ENCODE results near the gene PLPPR5.

PLPPR5 gene

DNA sequence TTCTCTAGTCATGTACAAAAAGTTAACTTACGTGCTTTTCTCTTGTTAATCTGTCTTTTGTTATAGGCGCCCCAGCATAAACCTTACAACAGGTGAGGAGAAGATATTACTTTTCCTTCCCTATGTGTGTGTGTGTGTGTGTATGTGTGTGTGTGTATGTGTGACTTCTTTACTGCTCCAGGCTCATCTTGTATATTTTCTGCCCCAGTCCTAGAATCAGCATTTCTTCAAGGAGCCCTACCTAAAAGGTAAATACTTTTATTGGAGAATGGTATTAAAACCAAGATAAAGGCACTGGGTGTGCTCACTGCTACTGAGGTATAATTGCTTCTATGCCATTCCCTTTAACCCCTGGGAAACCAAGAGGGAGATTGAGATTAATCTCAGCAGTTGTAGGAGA, 129.8 kb downstream of the PLPPR5 start:
- H3K4me3 ChIP-seq (ENCODE audit: low read depth, low read length), result no peak overlapping the region
- DNase-seq (ENCODE audit: low read depth), result no peak
- TF ChIP-seq CTCF (IDR thresholded peaks at IDR 0.05; ENCODE audit: insufficient read depth, low read depth, low read length, missing control alignments), result no peak

- no peak for TF ChIP-seq CTCF (IDR thresholded peaks at IDR 0.05; ENCODE audit: insufficient read depth, low read depth, low read length, missing control alignments)
- H3K4me3 ChIP-seq (ENCODE audit: low read depth, low read length), result no peak overlapping the region
- DNase-seq (ENCODE audit: low read depth), result peak; percentile 70
These were observed 133.4 kb downstream of the PLPPR5 start for GRCh38 chr1:98870959-98871903.

GRCh38 chr1:98865796-98866195, 138.9 kb downstream of the PLPPR5 start:
- DNase-seq (ENCODE audit: low read depth), result no peak
- H3K4me3 ChIP-seq (ENCODE audit: low read depth, low read length), result no peak overlapping the region
- TF ChIP-seq CTCF (IDR thresholded peaks at IDR 0.05; ENCODE audit: insufficient read depth, low read depth, low read length, missing control alignments), result no peak

DNA sequence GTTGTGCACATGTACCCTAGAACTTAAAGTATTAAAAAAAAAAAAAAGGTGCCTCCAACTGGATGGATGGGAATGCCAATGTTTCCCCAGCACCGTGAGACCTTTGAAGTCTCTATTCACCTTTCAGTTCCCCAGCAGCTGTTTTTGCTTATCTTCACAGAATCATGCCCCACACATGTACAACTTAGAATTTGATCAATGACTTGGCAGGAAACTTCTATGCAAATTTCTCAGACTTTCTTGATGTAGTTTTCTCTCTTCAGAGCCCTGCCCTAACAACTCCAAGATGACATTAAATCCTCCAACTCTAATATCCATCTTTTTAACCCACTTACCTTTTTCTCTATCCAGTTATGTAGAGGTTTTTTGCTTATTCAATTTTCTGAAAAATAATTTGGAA, 144.3 kb downstream of the PLPPR5 start:
- no peak for DNase-seq (ENCODE audit: low read depth)
- TF ChIP-seq CTCF (IDR thresholded peaks at IDR 0.05; ENCODE audit: insufficient read depth, low read depth, low read length, missing control alignments), result no peak
- no peak overlapping the region for H3K4me3 ChIP-seq (ENCODE audit: low read depth, low read length)

DNA sequence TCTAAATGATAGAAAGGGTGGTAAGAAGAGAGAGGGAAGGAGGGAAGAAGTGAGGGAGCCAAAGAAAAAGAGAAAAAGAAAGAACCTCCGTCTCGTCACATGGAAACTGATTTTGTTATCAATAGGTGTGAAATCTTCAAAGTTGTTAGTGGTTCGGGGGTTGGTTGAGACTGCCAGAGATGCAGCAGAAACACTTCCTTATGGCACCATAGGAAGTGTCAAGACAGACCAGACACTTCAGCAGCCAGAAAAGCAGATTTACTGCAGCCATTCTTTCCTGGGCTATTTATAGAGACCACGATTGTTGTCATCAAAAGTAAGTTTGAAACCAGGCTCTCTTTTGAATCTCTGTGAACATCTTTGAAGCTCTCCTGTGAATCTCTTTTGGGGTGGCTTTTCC, 150.5 kb downstream of the PLPPR5 start:
- no peak overlapping the region for H3K4me3 ChIP-seq (ENCODE audit: low read depth, low read length)
- no peak for DNase-seq (ENCODE audit: low read depth)
- TF ChIP-seq CTCF (IDR thresholded peaks at IDR 0.05; ENCODE audit: insufficient read depth, low read depth, low read length, missing control alignments), result no peak

DNA sequence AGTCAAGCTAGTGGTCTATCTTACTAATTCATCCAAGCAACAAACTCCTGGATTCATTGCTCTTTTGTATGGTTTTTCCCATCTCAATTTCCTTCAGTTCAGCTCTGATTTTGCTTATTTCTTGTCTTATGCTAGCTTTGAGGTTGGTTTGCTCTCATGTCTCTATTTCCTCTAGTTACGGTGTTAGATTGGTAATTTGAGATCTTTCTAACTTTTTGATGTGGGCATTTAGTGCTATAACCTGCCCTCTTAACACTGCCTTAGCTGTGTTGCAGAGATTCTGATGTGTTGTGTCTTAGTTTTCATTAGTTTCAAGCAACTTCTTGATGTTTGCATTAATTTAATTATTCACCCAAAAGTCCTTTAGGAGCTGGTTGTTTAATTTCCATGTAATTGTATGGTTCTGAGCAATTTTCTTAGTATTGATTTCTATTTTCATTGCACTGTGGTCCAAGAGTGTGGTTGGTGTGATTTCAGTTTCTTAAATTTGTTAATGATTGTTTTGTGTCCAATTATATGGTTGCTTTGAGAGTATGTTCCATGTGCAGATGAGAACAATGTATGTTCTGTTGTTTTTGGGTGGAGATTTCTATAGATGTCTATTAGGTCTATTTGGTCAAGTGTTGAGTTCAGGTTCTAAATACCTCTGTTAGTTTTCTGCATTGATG, 154.6 kb downstream of the PLPPR5 start:
- no peak for TF ChIP-seq CTCF (IDR thresholded peaks at IDR 0.05; ENCODE audit: insufficient read depth, low read depth, low read length, missing control alignments)
- H3K4me3 ChIP-seq (ENCODE audit: low read depth, low read length), result no peak overlapping the region
- no peak for DNase-seq (ENCODE audit: low read depth)
